ENCODE data around the gene DSCAML1. TPM values are rescaled to one million over a fixed set of nuclear protein-coding genes. Genes with fewer than 3 reads are reported as not detected.

The DSCAML1 gene
- total and polyA plus RNA-seq, 9 of the 15 experiments (the other 6 are each of a cell fraction or from before 2014, with no cell fraction given), result not detected

DNA sequence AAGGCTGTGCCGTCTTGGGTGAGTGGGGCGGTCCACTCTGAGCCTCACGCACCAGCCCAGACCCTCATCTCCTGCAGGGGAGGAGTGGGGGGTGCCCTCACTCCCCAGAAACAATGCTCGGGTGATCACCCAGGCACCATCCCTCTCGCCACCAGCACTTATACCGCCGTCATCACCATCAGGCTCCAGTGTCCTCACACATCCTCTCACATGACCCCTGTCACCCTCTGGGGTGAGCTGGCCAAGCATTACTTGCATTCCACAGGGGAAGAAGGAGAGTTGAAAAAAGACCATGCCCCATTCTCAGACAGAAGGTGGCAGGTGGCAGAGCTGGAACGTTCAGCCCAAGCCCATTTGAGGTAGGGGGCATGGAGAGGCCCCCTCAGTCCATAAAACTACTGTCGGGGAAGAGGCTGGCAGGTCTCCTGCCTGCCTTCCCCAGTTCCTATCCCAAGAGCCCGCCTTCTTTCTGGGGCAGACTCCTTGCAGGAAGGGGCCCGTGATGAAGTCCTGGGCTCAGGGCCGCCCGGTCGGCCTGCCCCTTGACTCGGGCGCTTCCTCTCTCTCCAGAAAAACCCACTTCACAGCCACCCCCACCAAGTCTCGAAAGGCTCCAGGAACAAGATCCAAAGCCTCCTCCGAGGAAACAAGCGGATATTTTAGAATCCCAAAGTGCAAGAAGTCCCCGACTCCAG lies 153.3 kb downstream of the DSCAML1 start:
- Histone ChIP-seq H3K79me2 (ENCODE audit: control insufficient read depth, insufficient read depth, low read length) (no peaks in the 10 kb centered on the region), H3K27me3 (ENCODE audit: control insufficient read depth in 2 of 2, insufficient read depth in 2 of 2, low read length in 2 of 2) (peaks cover 15 to 55% of the 10 kb centered on the region in 2 experiments; a peak in 4 of 5 replicates), H3K27ac (ENCODE audit: extremely low read depth, low read depth, low read length) (no peak overlapping the region), H4K20me1 (replicated peaks; ENCODE audit: control insufficient read depth, insufficient read depth, low read length) (peaks cover 11% of the 10 kb centered on the region), H3K36me3 (ENCODE audit: control insufficient read depth, insufficient read depth, low read length) (no peaks in the 10 kb centered on the region), H3K9me1 (ENCODE audit: control insufficient read depth, insufficient read depth, low read length) (no peaks in the 10 kb centered on the region), H3K4me2 (ENCODE audit: insufficient read depth, low read length) (no peak overlapping the region), H3K9me3 (replicated peaks; ENCODE audit: control insufficient read depth, insufficient read depth, low read depth, low read length) (no peaks in the 10 kb centered on the region), H3K4me3 (no peak overlapping the region), H3K4me1 (replicated peaks in 1 of 2; ENCODE audit: control insufficient read depth in 2 of 2, insufficient read depth in 2 of 2, low read length in 2 of 2) (no peaks in the 10 kb centered on the region), H2AFZ (ENCODE audit: low read depth, low read length) (no peak overlapping the region), H3K9ac (ENCODE audit: insufficient read depth in 1 of 2, low read depth in 2 of 2, low read length in 2 of 2) (no peak overlapping the region; a peak in 1 of 4 replicates)
- POLR2A ChIA-PET, result no interaction called here
- WGBS (ENCODE audit: insufficient coverage, low coverage, missing lambda C conversion rate), result under 1% methylated on average over 19 of the region's 20 CpGs
- CTCF ChIA-PET (ENCODE audit: low intra/inter-chr PET ratio), result no interaction called here
- DNase-seq (ENCODE audit: extremely low read depth in 1 of 4, low spot score in 3 of 4), result no peak
- in situ Hi-C loops (cut with MboI) (no loop called here), intact Hi-C loops (cut with micrococcal nuclease) (no loop called here)
- no peak for FAIRE-seq
- BruUV-seq (replicated peaks), result no TSS peak
- ATAC-seq, result no peak
- no peak for TF ChIP-seq BRCA1 (IDR thresholded peaks at IDR 0.05)
- no peak for TF ChIP-seq BRCA1 (CRISPR knock-in tag; IDR thresholded peaks at IDR 0.05)
- no peak for TF ChIP-seq NFYB (IDR thresholded peaks at IDR 0.05; ENCODE audit: extremely low read depth, insufficient read length)
- TF ChIP-seq ZNF354B (CRISPR knock-in tag; IDR thresholded peaks at IDR 0.05), result no peak
- TF ChIP-seq, protein P1, sequence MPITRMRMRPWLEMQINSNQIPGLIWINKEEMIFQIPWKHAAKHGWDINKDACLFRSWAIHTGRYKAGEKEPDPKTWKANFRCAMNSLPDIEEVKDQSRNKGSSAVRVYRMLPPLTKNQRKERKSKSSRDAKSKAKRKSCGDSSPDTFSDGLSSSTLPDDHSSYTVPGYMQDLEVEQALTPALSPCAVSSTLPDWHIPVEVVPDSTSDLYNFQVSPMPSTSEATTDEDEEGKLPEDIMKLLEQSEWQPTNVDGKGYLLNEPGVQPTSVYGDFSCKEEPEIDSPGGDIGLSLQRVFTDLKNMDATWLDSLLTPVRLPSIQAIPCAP (CRISPR knock-in tag; IDR thresholded peaks at IDR 0.05; ENCODE audit: borderline replicate concordance), result no peak
- TF ChIP-seq HSF4 (CRISPR knock-in tag; IDR thresholded peaks at IDR 0.05; ENCODE audit: borderline replicate concordance), result no peak
- no peak for TF ChIP-seq TGIF2 (CRISPR knock-in tag; IDR thresholded peaks at IDR 0.05)
- no peak for TF ChIP-seq SRSF3 (IDR thresholded peaks at IDR 0.05; ENCODE audit: insufficient read depth, low read length)
- no peak for TF ChIP-seq GABPA (tag; conservative IDR thresholded peaks at IDR 0.05; ENCODE audit: low read depth)
- no peak for TF ChIP-seq DACH1 (IDR thresholded peaks at IDR 0.05; ENCODE audit: partially characterized antibody)
- no peak for TF ChIP-seq NCOA6 (IDR thresholded peaks at IDR 0.05)
- TF ChIP-seq EHMT2 (IDR thresholded peaks at IDR 0.05), result no peak
- no peak for TF ChIP-seq SP2 (IDR thresholded peaks at IDR 0.05; ENCODE audit: extremely low read depth, low read depth, low read length, poor library complexity, severe bottlenecking)
- TF ChIP-seq CBFA2T2 (conservative IDR thresholded peaks at IDR 0.05), result no peak
- no peak for TF ChIP-seq CEBPG (CRISPR knock-in tag; IDR thresholded peaks at IDR 0.05)
- no peak for TF ChIP-seq CEBPG (tag; conservative IDR thresholded peaks at IDR 0.05 in 1 of 2, IDR thresholded peaks at IDR 0.05 in 1 of 2)
- TF ChIP-seq LARP7 (IDR thresholded peaks at IDR 0.05), result no peak
- no peak for TF ChIP-seq PHTF2 (CRISPR knock-in tag; IDR thresholded peaks at IDR 0.05)
- TF ChIP-seq, protein P2, sequence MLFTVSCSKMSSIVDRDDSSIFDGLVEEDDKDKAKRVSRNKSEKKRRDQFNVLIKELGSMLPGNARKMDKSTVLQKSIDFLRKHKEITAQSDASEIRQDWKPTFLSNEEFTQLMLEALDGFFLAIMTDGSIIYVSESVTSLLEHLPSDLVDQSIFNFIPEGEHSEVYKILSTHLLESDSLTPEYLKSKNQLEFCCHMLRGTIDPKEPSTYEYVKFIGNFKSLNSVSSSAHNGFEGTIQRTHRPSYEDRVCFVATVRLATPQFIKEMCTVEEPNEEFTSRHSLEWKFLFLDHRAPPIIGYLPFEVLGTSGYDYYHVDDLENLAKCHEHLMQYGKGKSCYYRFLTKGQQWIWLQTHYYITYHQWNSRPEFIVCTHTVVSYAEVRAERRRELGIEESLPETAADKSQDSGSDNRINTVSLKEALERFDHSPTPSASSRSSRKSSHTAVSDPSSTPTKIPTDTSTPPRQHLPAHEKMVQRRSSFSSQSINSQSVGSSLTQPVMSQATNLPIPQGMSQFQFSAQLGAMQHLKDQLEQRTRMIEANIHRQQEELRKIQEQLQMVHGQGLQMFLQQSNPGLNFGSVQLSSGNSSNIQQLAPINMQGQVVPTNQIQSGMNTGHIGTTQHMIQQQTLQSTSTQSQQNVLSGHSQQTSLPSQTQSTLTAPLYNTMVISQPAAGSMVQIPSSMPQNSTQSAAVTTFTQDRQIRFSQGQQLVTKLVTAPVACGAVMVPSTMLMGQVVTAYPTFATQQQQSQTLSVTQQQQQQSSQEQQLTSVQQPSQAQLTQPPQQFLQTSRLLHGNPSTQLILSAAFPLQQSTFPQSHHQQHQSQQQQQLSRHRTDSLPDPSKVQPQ (CRISPR knock-in tag; IDR thresholded peaks at IDR 0.05; ENCODE audit: borderline replicate concordance), result no peak

Measured in K562 (cell line).